ENCODE measurements around the gene COQ6. TPM values are rescaled to one million over a fixed set of nuclear protein-coding genes. Genes with fewer than 3 reads are reported as not detected.

Gene COQ6
- total RNA-seq, 4 donors from 2014 or later, result 39.1 to 46.8 (median 42.4) TPM

DNA sequence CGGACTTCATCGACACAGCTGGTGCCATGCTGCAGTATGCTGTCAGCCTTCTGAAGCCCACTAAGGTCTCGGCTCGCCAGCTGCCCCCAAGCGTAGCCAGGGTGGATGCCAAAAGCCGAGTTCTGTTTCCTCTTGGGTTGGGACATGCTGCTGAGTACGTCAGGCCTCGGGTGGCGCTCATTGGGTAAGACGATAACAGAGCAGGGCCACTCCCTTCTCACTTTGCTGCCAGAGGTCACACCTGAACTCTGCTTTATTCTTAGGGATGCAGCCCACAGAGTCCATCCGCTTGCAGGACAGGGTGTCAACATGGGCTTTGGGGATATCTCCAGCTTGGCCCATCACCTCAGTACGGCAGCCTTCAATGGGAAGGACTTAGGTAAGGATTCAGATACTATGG is 11.1 kb downstream of the COQ6 start:
- no peak overlapping the region for H3K27ac ChIP-seq
- H3K4me1 ChIP-seq, result no peaks in the 10 kb centered on the region
- in situ Hi-C loops (cut with MboI; ENCODE audit: low pct_ligation_motif_present in 1 of 4, low pct_unique_long_range_greater_than_20kb in 1 of 4, low sequenced_read_pairs in 3 of 4), result no loop called here
- no peaks in the 10 kb centered on the region for H3K9me3 ChIP-seq
- no peak for DNase-seq
- peaks cover 0 to 81% (median 38%) of the 10 kb centered on the region in 4 donors for H3K36me3 ChIP-seq
- TF ChIP-seq POLR2AphosphoS5 (IDR thresholded peaks at IDR 0.05) (no peak), POLR2A (IDR thresholded peaks at IDR 0.05) (no peak), EP300 (IDR thresholded peaks at IDR 0.05; ENCODE audit: low read depth) (no peak)
- TF ChIP-seq, protein P1, sequence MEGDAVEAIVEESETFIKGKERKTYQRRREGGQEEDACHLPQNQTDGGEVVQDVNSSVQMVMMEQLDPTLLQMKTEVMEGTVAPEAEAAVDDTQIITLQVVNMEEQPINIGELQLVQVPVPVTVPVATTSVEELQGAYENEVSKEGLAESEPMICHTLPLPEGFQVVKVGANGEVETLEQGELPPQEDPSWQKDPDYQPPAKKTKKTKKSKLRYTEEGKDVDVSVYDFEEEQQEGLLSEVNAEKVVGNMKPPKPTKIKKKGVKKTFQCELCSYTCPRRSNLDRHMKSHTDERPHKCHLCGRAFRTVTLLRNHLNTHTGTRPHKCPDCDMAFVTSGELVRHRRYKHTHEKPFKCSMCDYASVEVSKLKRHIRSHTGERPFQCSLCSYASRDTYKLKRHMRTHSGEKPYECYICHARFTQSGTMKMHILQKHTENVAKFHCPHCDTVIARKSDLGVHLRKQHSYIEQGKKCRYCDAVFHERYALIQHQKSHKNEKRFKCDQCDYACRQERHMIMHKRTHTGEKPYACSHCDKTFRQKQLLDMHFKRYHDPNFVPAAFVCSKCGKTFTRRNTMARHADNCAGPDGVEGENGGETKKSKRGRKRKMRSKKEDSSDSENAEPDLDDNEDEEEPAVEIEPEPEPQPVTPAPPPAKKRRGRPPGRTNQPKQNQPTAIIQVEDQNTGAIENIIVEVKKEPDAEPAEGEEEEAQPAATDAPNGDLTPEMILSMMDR (IDR thresholded peaks at IDR 0.05), result no peak
- no peaks in the 10 kb centered on the region for H3K27me3 ChIP-seq
- H3K4me3 ChIP-seq, result no peak overlapping the region
- intact Hi-C loops (cut with DNase I; ENCODE audit: low total_unique reads), result no loop called here
- WGBS, 2 donors (ENCODE audit: low coverage in 1 of 2), result 86% methylated on average over 12 of the region's 12 CpGs; no CpG with 5 or more reads in 1 of the 2 donors

DNA sequence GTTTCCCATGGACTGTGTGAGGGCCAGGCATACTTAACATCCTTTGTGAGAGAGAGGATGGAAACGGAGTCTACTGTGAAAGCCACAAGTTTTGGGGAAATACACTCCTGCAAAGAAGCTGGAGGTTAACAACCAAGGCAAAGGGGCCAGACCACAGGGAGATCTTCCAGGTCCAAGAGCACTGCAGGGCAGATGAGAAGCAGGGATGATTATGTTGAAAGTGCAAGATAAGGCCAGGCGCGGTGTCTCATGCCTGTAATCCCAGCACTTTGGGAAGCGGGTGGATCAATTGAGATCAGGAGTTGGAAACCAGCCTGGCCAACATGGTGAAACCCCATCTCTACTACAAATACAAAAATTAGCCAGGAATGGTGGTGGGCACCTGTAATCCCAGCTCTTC is 15.1 kb downstream of the COQ6 start:
- Histone ChIP-seq H3K4me3 (no peak overlapping the region), H3K27ac (no peak overlapping the region), H3K36me3 (peaks cover 0 to 75% (median 34%) of the 10 kb centered on the region in 4 donors), H3K9me3 (no peaks in the 10 kb centered on the region), H3K4me1 (no peaks in the 10 kb centered on the region), H3K27me3 (no peaks in the 10 kb centered on the region)
- DNase-seq, result no peak
- WGBS, 2 donors (ENCODE audit: low coverage in 1 of 2), result 73 to 90% methylated on average over 2 to 4 of the region's 4 CpGs
- in situ Hi-C loops (cut with MboI; ENCODE audit: low pct_ligation_motif_present in 1 of 4, low pct_unique_long_range_greater_than_20kb in 1 of 4, low sequenced_read_pairs in 3 of 4) (no loop called here), intact Hi-C loops (cut with DNase I; ENCODE audit: low total_unique reads) (no loop called here)
- no peak for TF ChIP-seq POLR2AphosphoS5 (IDR thresholded peaks at IDR 0.05)
- no peak for TF ChIP-seq POLR2A (IDR thresholded peaks at IDR 0.05)
- no peak for TF ChIP-seq EP300 (IDR thresholded peaks at IDR 0.05; ENCODE audit: low read depth)
- TF ChIP-seq, protein P1 (IDR thresholded peaks at IDR 0.05), result no peak

DNA sequence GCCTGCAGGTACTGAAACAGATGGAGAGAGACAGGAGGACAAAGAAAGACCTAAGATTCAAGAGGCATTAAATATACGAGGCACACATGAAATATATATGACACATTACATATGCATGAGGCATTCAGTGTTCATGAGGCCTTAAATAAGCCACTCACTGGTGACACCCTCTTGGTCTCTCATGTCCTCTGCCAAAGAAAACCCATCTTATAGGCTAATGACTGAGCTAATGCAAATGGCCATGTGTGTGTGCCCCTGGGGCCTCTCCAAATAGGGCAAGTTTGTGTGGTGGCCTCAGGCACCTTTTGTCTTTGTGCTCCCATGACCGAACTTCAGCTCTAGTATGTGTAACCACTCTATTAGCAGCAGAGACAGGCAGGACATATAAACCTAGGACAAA is 18.8 kb downstream of the COQ6 start:
- H3K4me1 ChIP-seq, result peaks cover 0 to 5% (median 0%) of the 10 kb centered on the region in 4 donors
- H3K36me3 ChIP-seq, result peaks cover 0 to 52% (median 22%) of the 10 kb centered on the region in 4 donors
- H3K9me3 ChIP-seq, result no peaks in the 10 kb centered on the region
- in situ Hi-C loops (cut with MboI; ENCODE audit: low pct_ligation_motif_present in 1 of 4, low pct_unique_long_range_greater_than_20kb in 1 of 4, low sequenced_read_pairs in 3 of 4) (no loop called here), intact Hi-C loops (cut with DNase I; ENCODE audit: low total_unique reads) (no loop called here)
- TF ChIP-seq EP300 (IDR thresholded peaks at IDR 0.05; ENCODE audit: low read depth), result no peak
- no peak for TF ChIP-seq POLR2A (IDR thresholded peaks at IDR 0.05)
- TF ChIP-seq POLR2AphosphoS5 (IDR thresholded peaks at IDR 0.05), result no peak
- TF ChIP-seq, protein P1 (IDR thresholded peaks at IDR 0.05), result no peak
- H3K27me3 ChIP-seq, result no peaks in the 10 kb centered on the region
- no peak overlapping the region for H3K27ac ChIP-seq
- DNase-seq, result no peak
- no peak overlapping the region for H3K4me3 ChIP-seq
- 83 to 88% methylated on average over 1 to 2 of the region's 2 CpGs for WGBS, 2 donors (ENCODE audit: low coverage in 1 of 2)

DNA sequence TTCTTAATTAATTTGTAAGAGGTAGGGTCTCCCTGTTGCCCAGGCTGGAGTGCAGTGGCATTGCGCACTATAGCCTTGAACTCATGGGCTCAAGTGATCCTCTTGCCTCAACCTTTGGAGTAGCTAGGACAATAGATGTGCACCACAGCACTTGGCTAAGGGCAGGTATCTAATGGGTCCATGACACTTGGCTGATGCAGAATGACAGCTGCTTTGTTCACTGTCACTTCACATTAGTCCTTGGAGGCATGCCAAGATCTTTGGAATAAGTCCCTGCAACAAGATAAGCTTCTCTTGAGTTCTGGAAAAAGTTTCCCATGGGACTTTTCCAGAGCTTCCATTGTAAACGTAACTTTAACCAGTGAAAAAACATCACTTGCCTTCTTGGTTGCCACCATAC is 23.4 kb downstream of the COQ6 start:
- Histone ChIP-seq H3K27ac (no peak overlapping the region), H3K9me3 (no peaks in the 10 kb centered on the region), H3K4me3 (no peak overlapping the region), H3K36me3 (peaks cover 0 to 31% (median 17%) of the 10 kb centered on the region in 4 donors), H3K27me3 (no peaks in the 10 kb centered on the region), H3K4me1 (peaks cover 0 to 13% (median 6%) of the 10 kb centered on the region in 4 donors)
- 77% methylated on average over 2 of the region's 2 CpGs; no CpG with 5 or more reads in 1 of the 2 donors for WGBS, 2 donors (ENCODE audit: low coverage in 1 of 2)
- DNase-seq, result no peak
- in situ Hi-C loops (cut with MboI; ENCODE audit: low pct_ligation_motif_present in 1 of 4, low pct_unique_long_range_greater_than_20kb in 1 of 4, low sequenced_read_pairs in 3 of 4) (no loop called here), intact Hi-C loops (cut with DNase I; ENCODE audit: low total_unique reads) (no loop called here)
- TF ChIP-seq, protein P1 (IDR thresholded peaks at IDR 0.05), result no peak
- TF ChIP-seq POLR2A (IDR thresholded peaks at IDR 0.05) (no peak), POLR2AphosphoS5 (IDR thresholded peaks at IDR 0.05) (no peak), EP300 (IDR thresholded peaks at IDR 0.05; ENCODE audit: low read depth) (no peak)
